Upper lobe of right lung (tissue), 1 donor: ENCODE data around the gene GPR143. TPM values are rescaled to one million over a fixed set of nuclear protein-coding genes. Genes with fewer than 3 reads are reported as not detected.

Experiments
- ATAC-seq: fragments of 200-7000 bp; cut with Tn5 transposase; one replicate; pipeline ENCODE4 v1.9.1; 2020; ENCODE audit warnings: mild to moderate bottlenecking, moderate library complexity
- DNase-seq: peaks from one replicate; pipeline ENCODE4 v3.0.0-alpha.2; 2020
- H3K27ac ChIP-seq: fragments of 200-600 bp; one replicate; pipeline ENCODE4 v1.8.0; 2022
- H3K27me3 ChIP-seq: fragments of 200-600 bp; one replicate; pipeline ENCODE4 v1.8.0; 2022; ENCODE audit warnings: mild to moderate bottlenecking
- H3K36me3 ChIP-seq: fragments of 200-600 bp; one replicate; pipeline ENCODE4 v1.8.0; 2022
- H3K4me1 ChIP-seq: fragments of 200-600 bp; one replicate; pipeline ENCODE4 v1.8.0; 2022
- H3K4me3 ChIP-seq: fragments of 200-600 bp; one replicate; pipeline ENCODE4 v1.8.0; 2022; ENCODE audit warnings: mild to moderate bottlenecking
- H3K9me3 ChIP-seq: fragments of 200-600 bp; one replicate; pipeline ENCODE4 v1.8.0; 2022
- CTCF ChIP-seq: fragments of 200-600 bp; IDR thresholded peaks from one replicate; pipeline ENCODE4 v1.8.0; 2022; ENCODE audit warnings: antibody characterized with exemption
- intact Hi-C: fragments of 100-400 bp; cut with DNase I; formaldehyde crosslinking; loops from one replicate; pipeline ENCODE4 v1.11.0; 2022
- total RNA-seq: library from RNA; stranded (reverse); fragmentation: NEBNext Ultra II Directional; extraction: Animal tissue kit (Norgen Biotek cat#: 25700); gene quantifications from one replicate; pipeline ENCODE4 v1.2.1, GENCODE V29; 2021
- donor health status: DM: no; HTN: yes; CAD: no; lungs with severe emphysema.

Gene GPR143
- total RNA-seq, 1 donor from 2014 or later = 1.6 TPM

- intact Hi-C loops = no loop called here
- ATAC-seq (no peak), DNase-seq (no peak)
- no peak for TF ChIP-seq CTCF
- no peak overlapping the region for H3K27ac ChIP-seq
- no peaks in the 10 kb centered on the region for H3K4me1 ChIP-seq
- H3K36me3 ChIP-seq = peaks cover 10% of the 10 kb centered on the region
- H3K9me3 ChIP-seq = no peaks in the 10 kb centered on the region
- no peak overlapping the region for H3K4me3 ChIP-seq
- no peaks in the 10 kb centered on the region for H3K27me3 ChIP-seq
Observed at GRCh38 chrX:9693307-9694001, 72.2 kb downstream of the GPR143 start.

- H3K4me3 ChIP-seq = no peak overlapping the region
- intact Hi-C loops = no loop called here
- TF ChIP-seq CTCF = no peak
- H3K27ac ChIP-seq = no peak overlapping the region
- no peaks in the 10 kb centered on the region for H3K4me1 ChIP-seq
- peaks cover 10% of the 10 kb centered on the region for H3K36me3 ChIP-seq
- no peak for DNase-seq
- H3K27me3 ChIP-seq = no peaks in the 10 kb centered on the region
- ATAC-seq = no peak
- H3K9me3 ChIP-seq = no peaks in the 10 kb centered on the region
Observed at GRCh38 chrX:9690046-9690445, 75.6 kb downstream of the GPR143 start.

- Histone ChIP-seq H3K9me3 (no peaks in the 10 kb centered on the region), H3K36me3 (peaks cover 10% of the 10 kb centered on the region), H3K4me3 (no peak overlapping the region), H3K27ac (no peak overlapping the region), H3K4me1 (no peaks in the 10 kb centered on the region), H3K27me3 (no peaks in the 10 kb centered on the region)
- no peak for ATAC-seq
- intact Hi-C loops = no loop called here
- no peak for DNase-seq
- TF ChIP-seq CTCF = no peak
Observed at GRCh38 chrX:9688833-9689232, 76.8 kb downstream of the GPR143 start.

- no peaks in the 10 kb centered on the region for H3K4me1 ChIP-seq
- ATAC-seq (no peak), DNase-seq (no peak)
- intact Hi-C loops = no loop called here
- no peak overlapping the region for H3K27ac ChIP-seq
- no peak overlapping the region for H3K4me3 ChIP-seq
- no peaks in the 10 kb centered on the region for H3K9me3 ChIP-seq
- no peaks in the 10 kb centered on the region for H3K27me3 ChIP-seq
- TF ChIP-seq CTCF = no peak
- H3K36me3 ChIP-seq = peaks cover 10% of the 10 kb centered on the region
Observed at GRCh38 chrX:9687899-9688298, 77.7 kb downstream of the GPR143 start.

GRCh38 chrX:9683350-9683749, 82.3 kb downstream of the GPR143 start:
- no peak overlapping the region for H3K27ac ChIP-seq
- no peaks in the 10 kb centered on the region for H3K27me3 ChIP-seq
- H3K4me3 ChIP-seq = no peak overlapping the region
- ATAC-seq = no peak
- H3K4me1 ChIP-seq = no peaks in the 10 kb centered on the region
- no peaks in the 10 kb centered on the region for H3K9me3 ChIP-seq
- no peak for TF ChIP-seq CTCF
- no peak for DNase-seq
- intact Hi-C loops = no loop called here
- H3K36me3 ChIP-seq = no peaks in the 10 kb centered on the region

GRCh38 chrX:9682861-9683260, 82.8 kb downstream of the GPR143 start:
- Histone ChIP-seq H3K4me3 (no peak overlapping the region), H3K9me3 (no peaks in the 10 kb centered on the region), H3K27me3 (no peaks in the 10 kb centered on the region), H3K4me1 (no peaks in the 10 kb centered on the region), H3K27ac (no peak overlapping the region), H3K36me3 (no peaks in the 10 kb centered on the region)
- TF ChIP-seq CTCF = no peak
- ATAC-seq (no peak), DNase-seq (no peak)
- intact Hi-C loops = no loop called here
